SJCRH30 (cell line): ENCODE data around the gene IGF2. TPM values are rescaled to one million over a fixed set of nuclear protein-coding genes. Genes with fewer than 3 reads are reported as not detected.
A peak's percentile ranks its signal among the peaks of the same experiment; 100 is the strongest.

Experiments
- DNase-seq, 2 experiments: peaks; one replicate each; pipeline ENCODE4 v3.0.0-alpha.2; 2015 to 2020
- H3K27ac ChIP-seq: fragments of 250-450 bp; sonication (Bioruptor Pico); 2 replicates; pipeline ENCODE4 v1.5.1; 2020; ENCODE audit warnings: mild to moderate bottlenecking, moderate library complexity
- H3K27me3 ChIP-seq: fragments of 250-450 bp; sonication (Bioruptor Pico); 2 replicates; pipeline ENCODE4 v1.5.1; 2020; ENCODE audit warnings: mild to moderate bottlenecking, moderate library complexity
- H3K36me3 ChIP-seq: fragments of 250-450 bp; sonication (Bioruptor Pico); 2 replicates; pipeline ENCODE4 v1.5.1; 2020; ENCODE audit warnings: mild to moderate bottlenecking, moderate library complexity
- H3K4me1 ChIP-seq: fragments of 250-450 bp; sonication (Bioruptor Pico); 2 replicates; pipeline ENCODE4 v1.5.1; 2020; ENCODE audit warnings: mild to moderate bottlenecking, moderate library complexity
- H3K4me3 ChIP-seq: fragments of 250-450 bp; sonication (Bioruptor Pico); 2 replicates; pipeline ENCODE4 v1.5.1; 2020; ENCODE audit warnings: mild to moderate bottlenecking, moderate library complexity
- H3K9me3 ChIP-seq: fragments of 250-450 bp; sonication (Bioruptor Pico); replicated peaks from 2 replicates; pipeline ENCODE4 v1.5.1; 2020; ENCODE audit warnings: mild to moderate bottlenecking, moderate library complexity
- total RNA-seq: library from RNA; depleted of rRNA; stranded (reverse); fragments of >200 nt; shearing (Covaris generic); gene quantifications from 2 replicates; pipeline ENCODE4 v1.2.3, GENCODE V29; 2014

Gene IGF2
- total RNA-seq, 1 experiment from 2014 or later = 513 TPM

DNA sequence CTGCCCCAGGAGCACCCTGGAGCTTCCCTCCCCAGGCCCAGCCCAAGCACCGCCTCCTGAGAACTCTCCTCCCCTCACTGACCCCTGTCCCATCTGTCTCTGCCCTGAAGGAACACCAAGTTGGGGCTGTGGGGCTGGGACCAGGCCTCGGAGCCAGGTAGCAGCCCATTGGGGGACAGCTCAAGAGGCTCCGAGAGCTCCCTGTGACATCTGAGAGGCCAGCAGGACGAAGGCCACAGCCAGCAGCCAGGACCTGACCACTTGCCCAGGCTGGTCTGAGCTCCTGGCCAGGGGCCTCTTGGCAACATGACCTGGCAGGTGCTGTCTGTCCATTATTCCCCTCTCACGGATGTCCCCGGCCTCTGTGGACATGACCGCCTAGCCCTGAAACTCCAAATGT is 33.7 kb downstream of the IGF2 start:
- H3K27ac ChIP-seq = no peak overlapping the region
- no peaks in the 10 kb centered on the region for H3K36me3 ChIP-seq
- no peaks in the 10 kb centered on the region for H3K27me3 ChIP-seq
- H3K4me3 ChIP-seq = no peak overlapping the region
- no peaks in the 10 kb centered on the region for H3K9me3 ChIP-seq
- peaks cover 15% of the 10 kb centered on the region for H3K4me1 ChIP-seq
- DNase-seq = no peak

- Histone ChIP-seq H3K27me3 (no peaks in the 10 kb centered on the region), H3K4me1 (peaks cover 18% of the 10 kb centered on the region), H3K4me3 (no peak overlapping the region), H3K27ac (no peak overlapping the region), H3K9me3 (no peaks in the 10 kb centered on the region), H3K36me3 (no peaks in the 10 kb centered on the region)
- DNase-seq = no peak
These were observed 34.4 kb downstream of the IGF2 start for GRCh38 chr11:2104524-2105440.

- no peak for DNase-seq
These were observed 35.3 kb downstream of the IGF2 start for GRCh38 chr11:2103668-2104523.

GRCh38 chr11:2102883-2103213 is 36.3 kb downstream of the IGF2 start:
- H3K4me1 ChIP-seq = peaks cover 24% of the 10 kb centered on the region
- no peak overlapping the region for H3K27ac ChIP-seq
- no peak for DNase-seq
- H3K36me3 ChIP-seq = no peaks in the 10 kb centered on the region
- H3K27me3 ChIP-seq = no peaks in the 10 kb centered on the region
- H3K9me3 ChIP-seq = no peaks in the 10 kb centered on the region
- no peak overlapping the region for H3K4me3 ChIP-seq

More at GRCh38 chr11:2103668-2104523, 35.3 kb downstream of the IGF2 start:
- Histone ChIP-seq H3K27me3 (no peaks in the 10 kb centered on the region), H3K36me3 (no peaks in the 10 kb centered on the region), H3K4me1 (peaks cover 20% of the 10 kb centered on the region), H3K27ac (no peak overlapping the region), H3K4me3 (no peak overlapping the region), H3K9me3 (no peaks in the 10 kb centered on the region)

- Histone ChIP-seq H3K4me1 (peaks cover 27% of the 10 kb centered on the region), H3K36me3 (no peaks in the 10 kb centered on the region), H3K9me3 (no peaks in the 10 kb centered on the region), H3K27me3 (no peaks in the 10 kb centered on the region), H3K27ac (no peak overlapping the region), H3K4me3 (no peak overlapping the region)
- DNase-seq = no peak
These were observed 36.9 kb downstream of the IGF2 start for GRCh38 chr11:2102132-2102882.

- H3K36me3 ChIP-seq = no peaks in the 10 kb centered on the region
- H3K27me3 ChIP-seq = no peaks in the 10 kb centered on the region
- DNase-seq = no peak
- H3K9me3 ChIP-seq = no peaks in the 10 kb centered on the region
- H3K27ac ChIP-seq = no peak overlapping the region
- H3K4me3 ChIP-seq = no peak overlapping the region
- H3K4me1 ChIP-seq = peaks cover 38% of the 10 kb centered on the region
These were observed 38.0 kb downstream of the IGF2 start for GRCh38 chr11:2101171-2101675.

DNA sequence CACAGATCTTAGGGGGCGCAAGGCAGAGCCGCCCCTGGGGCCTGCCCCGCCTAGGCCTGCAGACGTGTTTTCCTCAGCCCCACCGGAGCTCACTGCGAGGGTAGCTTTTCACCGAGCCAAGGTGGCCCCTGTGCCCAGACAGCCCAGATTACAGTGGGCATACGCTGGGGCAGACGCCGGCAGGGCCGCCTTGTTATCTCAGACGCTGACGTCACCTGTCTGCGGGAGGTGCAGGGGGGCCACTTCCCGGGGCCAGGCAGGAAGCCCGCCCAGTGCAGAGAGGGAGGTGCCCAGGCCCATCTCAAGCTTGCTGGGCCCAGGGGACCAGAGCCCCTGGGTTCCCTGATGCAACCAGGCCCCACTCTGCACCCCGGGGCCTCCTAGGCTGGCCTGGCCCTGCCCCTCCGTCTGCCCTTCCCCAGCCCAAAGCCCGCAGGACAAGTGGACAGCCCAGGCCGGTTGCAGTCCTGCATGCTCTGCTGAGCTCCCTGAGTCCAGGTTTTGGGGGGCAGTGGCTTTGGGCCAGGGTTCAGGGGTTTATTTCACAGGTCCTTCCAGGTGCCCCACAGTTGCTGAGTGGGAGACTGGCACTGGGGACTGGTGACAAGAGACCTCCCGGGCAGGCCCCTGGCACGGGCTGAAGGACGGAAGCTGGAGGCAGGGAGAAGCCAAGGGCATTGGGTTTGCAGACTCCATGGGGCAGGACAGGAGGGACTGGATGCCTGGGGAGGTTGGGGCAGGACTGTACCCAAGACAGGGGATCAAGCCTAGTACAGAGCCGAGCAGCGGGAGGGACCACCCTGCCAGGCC is 38.6 kb downstream of the IGF2 start:
- Histone ChIP-seq H3K27ac (peak overlapping the region; percentile 40; the same call in 1 of the 2 replicates), H3K4me1 (peaks cover 39% of the 10 kb centered on the region), H3K36me3 (no peaks in the 10 kb centered on the region), H3K27me3 (no peaks in the 10 kb centered on the region), H3K4me3 (no peak overlapping the region), H3K9me3 (no peaks in the 10 kb centered on the region)
- peak; percentile 50 to 58 for DNase-seq

DNA sequence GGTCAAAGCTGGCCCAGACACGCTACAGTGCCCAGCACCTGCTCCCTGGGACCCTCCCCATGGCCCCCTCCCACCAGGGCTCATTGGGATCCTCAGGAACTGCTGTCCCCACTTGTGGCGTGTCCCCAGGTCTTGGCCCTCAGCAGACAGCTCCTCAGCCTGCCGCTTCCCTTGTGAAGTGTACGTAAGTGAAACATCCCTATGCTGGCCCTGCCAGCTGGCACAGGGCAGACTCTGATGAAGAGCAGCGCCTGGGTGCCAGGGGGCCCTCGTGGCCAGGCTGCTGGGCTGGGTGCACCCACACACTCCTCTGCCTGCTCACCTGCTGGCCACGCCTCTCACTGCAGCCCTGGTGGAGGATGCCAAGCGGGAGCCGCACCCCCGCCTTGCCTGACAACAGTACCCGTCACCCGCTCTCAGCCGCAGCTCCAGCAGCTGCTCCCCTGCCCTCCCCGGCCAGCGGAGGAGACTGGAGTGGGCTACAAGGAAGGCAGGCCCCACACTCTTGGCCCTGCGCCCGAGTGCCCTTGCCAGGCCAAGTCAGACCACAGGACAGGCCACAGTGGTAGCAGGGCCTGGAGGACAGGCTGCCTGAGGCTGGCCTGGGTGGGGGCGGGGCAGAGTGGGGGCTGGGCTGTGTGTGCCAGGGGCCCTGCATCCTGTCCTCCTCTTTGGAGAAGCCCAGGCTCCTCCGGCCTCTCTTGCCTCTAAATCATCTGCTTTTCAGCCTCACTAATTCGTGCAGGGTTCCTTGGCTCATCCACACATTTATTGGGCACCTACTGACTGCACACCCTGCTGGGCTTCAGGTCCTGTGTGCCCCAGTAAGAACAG is 39.5 kb downstream of the IGF2 start:
- Histone ChIP-seq H3K27me3 (no peaks in the 10 kb centered on the region), H3K9me3 (no peaks in the 10 kb centered on the region), H3K36me3 (no peaks in the 10 kb centered on the region), H3K4me3 (no peak overlapping the region), H3K4me1 (peaks cover 39% of the 10 kb centered on the region), H3K27ac (peak overlapping the region; percentile 40; the same call in 1 of the 2 replicates)
- DNase-seq = peak; percentile 77 to 85

- H3K27me3 ChIP-seq = no peaks in the 10 kb centered on the region
- H3K4me1 ChIP-seq = peaks cover 39% of the 10 kb centered on the region
- no peak overlapping the region for H3K4me3 ChIP-seq
- H3K36me3 ChIP-seq = no peaks in the 10 kb centered on the region
- H3K9me3 ChIP-seq = no peaks in the 10 kb centered on the region
- H3K27ac ChIP-seq = no peak overlapping the region
- DNase-seq = no peak
These were observed 40.3 kb downstream of the IGF2 start for GRCh38 chr11:2098691-2099515.

DNA sequence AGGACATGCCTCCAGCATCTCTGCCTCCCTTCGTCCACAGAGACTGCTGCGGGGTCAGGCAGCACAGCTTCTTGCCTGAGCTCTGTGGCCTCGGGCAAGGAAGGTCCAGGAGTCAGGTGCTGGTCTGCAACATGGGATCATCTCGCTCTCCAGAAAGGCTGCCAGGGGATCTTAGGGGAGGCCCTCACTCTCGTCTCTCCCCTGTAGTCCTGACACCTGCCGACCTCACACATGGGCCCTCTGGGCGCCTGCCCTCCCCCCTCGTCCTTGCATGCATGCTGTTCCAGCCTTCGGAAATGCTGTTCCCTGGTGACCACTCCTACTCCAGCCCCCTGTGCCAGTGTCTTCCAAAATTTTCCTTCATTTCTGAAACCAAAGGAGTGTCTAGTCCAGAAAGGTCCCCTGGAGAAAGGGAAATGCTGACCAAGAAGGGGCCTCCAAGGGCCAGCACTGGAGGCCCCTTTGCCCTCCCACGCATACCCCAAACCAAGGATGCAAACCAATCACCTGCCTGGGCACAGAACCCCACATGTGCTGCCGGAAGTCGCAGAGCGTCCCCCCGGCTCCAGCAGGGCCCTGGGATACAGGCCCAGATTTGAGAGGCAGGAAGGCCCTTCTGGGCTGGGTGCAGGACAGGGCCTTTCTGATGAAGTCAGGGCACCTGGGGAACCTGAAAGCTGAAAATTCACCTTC is 41.0 kb downstream of the IGF2 start:
- no peaks in the 10 kb centered on the region for H3K36me3 ChIP-seq
- no peak overlapping the region for H3K4me3 ChIP-seq
- H3K27me3 ChIP-seq = no peaks in the 10 kb centered on the region
- H3K27ac ChIP-seq = no peak overlapping the region
- no peaks in the 10 kb centered on the region for H3K9me3 ChIP-seq
- peaks cover 47% of the 10 kb centered on the region for H3K4me1 ChIP-seq
- no peak for DNase-seq

DNA sequence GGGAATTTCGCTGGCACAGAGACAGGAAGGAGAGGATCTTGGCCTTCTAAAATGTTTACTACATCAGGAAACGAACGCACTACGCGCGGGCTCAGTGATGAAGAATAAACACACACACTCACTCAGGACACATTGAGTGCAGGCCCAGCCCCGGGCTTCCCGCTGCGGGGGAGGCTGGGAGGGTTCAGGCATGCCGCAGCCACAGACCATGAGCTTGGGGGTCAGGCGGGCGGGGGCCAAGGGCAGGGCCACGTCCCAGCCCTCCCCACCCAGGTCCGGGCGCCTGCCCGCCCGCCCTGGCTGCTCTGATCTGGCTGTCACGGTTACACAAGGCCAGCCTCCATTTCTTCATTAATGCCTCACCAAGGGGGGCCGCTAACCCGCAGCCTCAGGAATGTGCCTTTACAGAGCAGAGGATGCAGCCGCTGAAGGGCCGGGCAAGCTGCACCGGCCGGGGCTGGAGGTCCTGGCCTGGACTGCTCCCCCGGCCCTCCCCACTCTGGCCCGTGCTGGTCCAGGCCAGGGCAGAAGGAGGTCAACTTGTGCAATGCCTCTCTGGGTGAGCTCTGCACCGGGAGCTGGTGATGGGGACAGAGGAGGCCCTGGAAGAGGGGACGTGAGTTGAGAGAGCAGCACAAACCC is 41.7 kb downstream of the IGF2 start:
- Histone ChIP-seq H3K4me1 (peaks cover 52% of the 10 kb centered on the region), H3K27me3 (no peaks in the 10 kb centered on the region), H3K4me3 (peak overlapping the region; percentile 38), H3K36me3 (no peaks in the 10 kb centered on the region), H3K9me3 (no peaks in the 10 kb centered on the region), H3K27ac (peak overlapping the region; percentile 61)
- DNase-seq = peak; percentile 83 to 85

DNA sequence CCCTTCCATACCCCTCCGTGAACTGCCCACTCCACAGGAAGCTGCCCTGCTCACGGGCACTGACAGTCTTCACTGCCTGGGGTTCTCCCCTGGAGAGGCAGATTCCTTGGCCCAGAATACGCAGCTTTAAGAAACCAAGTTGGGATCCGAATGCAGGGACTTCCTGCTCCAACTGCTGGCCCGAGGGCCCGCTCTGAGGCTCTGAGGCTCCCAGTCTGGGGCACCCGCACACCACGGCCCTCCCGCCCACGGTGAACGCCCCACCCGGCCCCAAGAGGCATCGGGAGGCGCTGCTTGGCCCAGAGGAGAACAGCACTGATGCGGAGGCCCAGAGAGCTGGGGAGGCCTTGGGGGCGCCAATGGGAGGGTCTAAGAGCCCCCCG is 42.3 kb downstream of the IGF2 start:
- H3K27me3 ChIP-seq = no peaks in the 10 kb centered on the region
- peaks cover 56% of the 10 kb centered on the region for H3K4me1 ChIP-seq
- DNase-seq = peak; percentile 44 to 50
- H3K4me3 ChIP-seq = peak overlapping the region; percentile 38
- H3K36me3 ChIP-seq = no peaks in the 10 kb centered on the region
- H3K9me3 ChIP-seq = no peaks in the 10 kb centered on the region
- H3K27ac ChIP-seq = peak overlapping the region; percentile 61
